GM12891 (cell line): ENCODE data around the gene GALNT18.

Source experiments
- POLR2A ChIP-seq: IDR thresholded peaks from 2 replicates; pipeline ENCODE4 v1.6.1; 2011; ENCODE audit warnings: low read depth, low read length, control low read depth
- TAF1 ChIP-seq: IDR thresholded peaks from 2 replicates; pipeline ENCODE4 v1.6.1; 2011; ENCODE audit warnings: low read depth, low read length, control low read depth

DNA sequence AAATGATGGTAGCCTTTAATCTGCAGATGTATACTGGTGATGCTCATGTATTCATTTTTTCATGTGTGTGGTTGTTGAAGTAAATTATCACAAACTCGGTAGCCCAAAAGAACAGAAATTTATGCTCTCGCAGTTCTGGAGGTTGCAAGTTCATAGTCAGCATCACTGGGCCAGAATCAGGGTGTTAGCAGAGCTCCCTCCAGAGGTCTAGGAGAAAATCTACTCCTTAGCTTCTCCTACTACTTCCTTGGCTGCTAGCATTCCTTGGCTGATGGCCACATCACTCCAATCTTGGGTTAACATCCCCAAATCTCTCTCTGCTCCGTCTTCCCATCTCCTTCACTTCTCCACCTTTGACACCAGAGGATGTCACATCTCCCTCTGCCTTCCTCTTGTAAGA, 45.3 kb upstream of the GALNT18 start:
- no peak for TF ChIP-seq POLR2A
- no peak for TF ChIP-seq TAF1
